Adrenal gland (tissue), 5 donors: ENCODE measurements around the gene LRRC8E.

Experiments used
- POLR2A ChIP-seq, 2 donors: fragments of 450-650 bp; IDR thresholded peaks; one replicate each; pipeline ENCODE4 v1.6.1; 2017; ENCODE audit warnings: antibody characterized with exemption in 2 of 2, mild to moderate bottlenecking in 2 of 2, moderate library complexity in 1 of 2
- TF ChIP-seq, protein P1 (sequence below), 6 experiments: fragments of 450-650 bp in 4 of 6; fragments of 200-600 bp in 2 of 6; sonication (generic) in 1 of 6; IDR thresholded peaks; 1 replicate in 5 of 6; 2 replicates in 1 of 6; pipeline versions ENCODE4 v1.5.1 to v1.8.0; 2016 to 2021; ENCODE audit warnings: antibody characterized with exemption in 6 of 6, mild to moderate bottlenecking in 2 of 6, moderate library complexity in 1 of 6
- donor health status: DM: no; HTN: no; CAD: no.

DNA sequence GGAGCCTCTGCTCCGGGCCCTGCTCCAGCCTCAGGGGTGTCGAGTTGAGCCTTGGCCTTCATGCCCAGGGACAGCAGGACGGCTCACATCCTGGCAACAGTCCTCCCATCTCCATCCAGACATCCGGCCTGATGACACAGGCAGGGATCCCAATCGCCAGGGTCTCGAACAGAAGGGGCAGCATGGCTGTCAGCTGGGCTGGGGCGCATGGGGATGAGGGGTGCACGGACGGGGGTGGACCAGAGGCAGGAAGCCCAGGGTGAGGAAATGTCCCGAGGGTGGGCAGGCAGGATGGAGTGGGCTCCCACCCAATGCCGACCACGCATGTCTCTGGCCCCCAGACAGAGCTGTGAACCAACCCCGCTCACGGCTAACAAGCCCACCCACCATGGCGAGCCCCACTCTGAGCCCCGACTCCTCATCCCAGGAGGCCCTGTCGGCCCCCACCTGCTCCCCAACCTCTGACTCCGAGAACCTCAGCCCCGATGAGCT lies 42.1 kb upstream of the LRRC8E start:
- TF ChIP-seq, protein P1, sequence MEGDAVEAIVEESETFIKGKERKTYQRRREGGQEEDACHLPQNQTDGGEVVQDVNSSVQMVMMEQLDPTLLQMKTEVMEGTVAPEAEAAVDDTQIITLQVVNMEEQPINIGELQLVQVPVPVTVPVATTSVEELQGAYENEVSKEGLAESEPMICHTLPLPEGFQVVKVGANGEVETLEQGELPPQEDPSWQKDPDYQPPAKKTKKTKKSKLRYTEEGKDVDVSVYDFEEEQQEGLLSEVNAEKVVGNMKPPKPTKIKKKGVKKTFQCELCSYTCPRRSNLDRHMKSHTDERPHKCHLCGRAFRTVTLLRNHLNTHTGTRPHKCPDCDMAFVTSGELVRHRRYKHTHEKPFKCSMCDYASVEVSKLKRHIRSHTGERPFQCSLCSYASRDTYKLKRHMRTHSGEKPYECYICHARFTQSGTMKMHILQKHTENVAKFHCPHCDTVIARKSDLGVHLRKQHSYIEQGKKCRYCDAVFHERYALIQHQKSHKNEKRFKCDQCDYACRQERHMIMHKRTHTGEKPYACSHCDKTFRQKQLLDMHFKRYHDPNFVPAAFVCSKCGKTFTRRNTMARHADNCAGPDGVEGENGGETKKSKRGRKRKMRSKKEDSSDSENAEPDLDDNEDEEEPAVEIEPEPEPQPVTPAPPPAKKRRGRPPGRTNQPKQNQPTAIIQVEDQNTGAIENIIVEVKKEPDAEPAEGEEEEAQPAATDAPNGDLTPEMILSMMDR (IDR thresholded peaks at IDR 0.05) = no peak
- no peak for TF ChIP-seq POLR2A (IDR thresholded peaks at IDR 0.05)
